WERI-Rb-1 (cell line): ENCODE measurements around the gene FSTL4.

Experiments
- DNase-seq: peaks from one replicate; pipeline ENCODE4 v3.0.0-alpha.2; 2020
- H3K27ac ChIP-seq: fragments of 250-450 bp; sonication (Bioruptor Pico); 2 replicates; pipeline ENCODE4 v1.5.1; 2020; ENCODE audit warnings: mild to moderate bottlenecking, moderate library complexity
- H3K27me3 ChIP-seq: fragments of 250-450 bp; sonication (Bioruptor Pico); 2 replicates; pipeline ENCODE4 v1.5.1; 2021; ENCODE audit warnings: mild to moderate bottlenecking, low read depth, moderate library complexity; ENCODE audit not compliant: insufficient read depth, severe bottlenecking
- H3K36me3 ChIP-seq: fragments of 250-450 bp; sonication (Bioruptor Pico); 2 replicates; pipeline ENCODE4 v1.5.1; 2020; ENCODE audit warnings: mild to moderate bottlenecking, moderate library complexity
- H3K4me3 ChIP-seq: 2 replicates; pipeline ENCODE4 v1.5.1; 2011; ENCODE audit warnings: low read depth, mild to moderate bottlenecking, control low read depth, low read length
- H3K9me3 ChIP-seq: fragments of 250-450 bp; sonication (Bioruptor Pico); 2 replicates; pipeline ENCODE4 v1.5.1; 2021; ENCODE audit warnings: mild to moderate bottlenecking, moderate library complexity; ENCODE audit not compliant: severe bottlenecking
- TF ChIP-seq, protein P1 (sequence below): IDR thresholded peaks from 2 replicates; pipeline ENCODE4 v1.5.1; 2011; ENCODE audit warnings: low read depth, mild to moderate bottlenecking, control low read depth, inconsistent platforms, low read length

The FSTL4 gene

GRCh38 chr5:133214153-133214820 is 398.1 kb downstream of the FSTL4 start:
- Histone ChIP-seq H3K9me3 (peaks cover 5% of the 10 kb centered on the region), H3K27me3 (no peaks in the 10 kb centered on the region), H3K27ac (no peak overlapping the region), H3K4me3 (no peak overlapping the region), H3K36me3 (no peaks in the 10 kb centered on the region)
- DNase-seq: no peak
- TF ChIP-seq, protein P1, sequence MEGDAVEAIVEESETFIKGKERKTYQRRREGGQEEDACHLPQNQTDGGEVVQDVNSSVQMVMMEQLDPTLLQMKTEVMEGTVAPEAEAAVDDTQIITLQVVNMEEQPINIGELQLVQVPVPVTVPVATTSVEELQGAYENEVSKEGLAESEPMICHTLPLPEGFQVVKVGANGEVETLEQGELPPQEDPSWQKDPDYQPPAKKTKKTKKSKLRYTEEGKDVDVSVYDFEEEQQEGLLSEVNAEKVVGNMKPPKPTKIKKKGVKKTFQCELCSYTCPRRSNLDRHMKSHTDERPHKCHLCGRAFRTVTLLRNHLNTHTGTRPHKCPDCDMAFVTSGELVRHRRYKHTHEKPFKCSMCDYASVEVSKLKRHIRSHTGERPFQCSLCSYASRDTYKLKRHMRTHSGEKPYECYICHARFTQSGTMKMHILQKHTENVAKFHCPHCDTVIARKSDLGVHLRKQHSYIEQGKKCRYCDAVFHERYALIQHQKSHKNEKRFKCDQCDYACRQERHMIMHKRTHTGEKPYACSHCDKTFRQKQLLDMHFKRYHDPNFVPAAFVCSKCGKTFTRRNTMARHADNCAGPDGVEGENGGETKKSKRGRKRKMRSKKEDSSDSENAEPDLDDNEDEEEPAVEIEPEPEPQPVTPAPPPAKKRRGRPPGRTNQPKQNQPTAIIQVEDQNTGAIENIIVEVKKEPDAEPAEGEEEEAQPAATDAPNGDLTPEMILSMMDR: no peak

DNA sequence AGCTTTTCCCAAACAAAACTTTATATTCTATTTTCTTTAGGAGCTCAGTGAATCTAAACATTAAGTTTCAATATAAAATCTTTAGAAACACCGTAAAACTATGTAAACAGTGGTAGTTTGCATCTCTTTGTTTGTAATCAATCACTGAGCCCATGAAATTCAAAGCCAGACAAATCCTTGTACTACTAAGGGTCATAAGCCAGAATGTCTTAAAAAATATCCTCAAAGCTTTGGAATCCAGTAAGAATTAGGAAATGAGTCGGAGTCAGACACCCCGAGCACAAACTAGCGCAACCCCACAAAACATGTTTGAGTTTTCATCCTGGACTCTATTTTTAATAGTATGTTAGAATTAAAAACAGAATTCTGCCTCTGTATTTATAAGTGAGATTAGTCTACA is 406.7 kb downstream of the FSTL4 start:
- DNase-seq: no peak

DNA sequence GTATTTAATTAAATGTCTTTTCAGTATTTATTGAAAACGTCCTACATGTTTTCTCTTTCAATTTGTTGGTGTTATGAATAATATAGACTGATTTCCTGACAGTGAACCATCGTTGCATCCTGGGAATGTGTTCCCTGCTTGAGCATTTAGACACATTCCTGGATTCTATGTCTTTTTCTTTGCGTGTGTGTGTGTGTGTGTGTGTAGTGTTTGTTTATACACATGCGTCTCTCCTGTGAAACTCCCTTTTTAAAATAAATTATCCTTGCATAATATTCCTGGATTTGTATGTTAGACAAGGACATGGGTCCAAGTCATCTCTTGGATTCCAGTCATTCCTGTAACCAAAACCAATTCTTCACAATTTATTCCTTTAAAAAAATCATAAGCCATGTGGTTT is 407.1 kb downstream of the FSTL4 start:
- H3K36me3 ChIP-seq: no peaks in the 10 kb centered on the region
- H3K9me3 ChIP-seq: no peaks in the 10 kb centered on the region
- no peak overlapping the region for H3K27ac ChIP-seq
- no peaks in the 10 kb centered on the region for H3K27me3 ChIP-seq
- TF ChIP-seq, protein P1: no peak
- H3K4me3 ChIP-seq: no peak overlapping the region
- no peak for DNase-seq

More for the DNA sequence above, 406.7 kb downstream of the FSTL4 start:
- no peaks in the 10 kb centered on the region for H3K27me3 ChIP-seq
- no peak overlapping the region for H3K4me3 ChIP-seq
- H3K9me3 ChIP-seq: no peaks in the 10 kb centered on the region
- no peaks in the 10 kb centered on the region for H3K36me3 ChIP-seq
- no peak overlapping the region for H3K27ac ChIP-seq
- TF ChIP-seq, protein P1: no peak

DNA sequence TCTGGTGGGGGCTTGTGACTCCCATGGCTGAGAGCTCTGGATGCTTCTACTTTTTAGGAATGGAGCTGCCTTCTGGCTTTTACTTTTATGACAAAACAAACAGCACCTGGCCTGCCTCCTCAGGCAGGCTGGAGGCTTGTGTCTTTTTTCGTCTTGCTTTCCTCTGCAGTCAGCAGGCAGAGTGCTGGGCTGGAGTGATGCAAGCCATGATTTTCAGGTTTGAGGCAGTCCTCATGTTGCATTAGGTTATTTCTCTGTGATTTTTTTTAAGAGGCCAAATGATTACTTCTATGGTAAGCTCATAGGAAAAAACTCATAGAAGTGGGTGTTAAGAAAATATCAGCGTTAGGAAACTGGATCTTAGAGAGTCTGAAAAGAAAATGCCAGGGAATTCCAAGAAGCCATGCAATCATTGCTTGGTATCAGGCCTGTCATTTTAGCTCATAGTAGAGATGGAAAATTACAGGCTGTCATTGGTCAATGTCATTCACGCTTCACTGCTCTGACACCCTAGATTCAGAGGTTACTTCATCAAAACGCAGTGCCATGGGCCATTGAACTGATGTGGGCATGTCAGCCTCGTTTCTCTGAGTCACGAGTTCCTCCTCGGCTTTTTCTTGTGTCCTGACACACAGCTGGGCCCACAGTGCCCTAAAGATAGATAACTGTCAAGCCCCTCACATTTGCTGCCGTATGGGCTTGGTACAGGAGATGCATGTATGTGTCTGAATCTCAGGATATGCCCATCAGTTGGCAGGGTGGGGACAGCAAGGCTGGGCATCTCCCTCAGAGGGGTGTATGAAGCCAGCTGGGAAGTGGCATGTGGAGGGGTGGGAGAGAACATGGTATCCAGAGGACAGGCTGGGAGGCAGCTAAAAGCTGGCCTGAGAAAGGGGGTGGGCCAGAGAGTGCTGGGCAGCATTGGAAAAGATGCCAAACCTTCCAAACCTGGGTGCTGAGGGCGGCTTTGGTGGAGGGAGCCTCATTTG is 408.7 kb downstream of the FSTL4 start:
- TF ChIP-seq, protein P1: no peak
- Histone ChIP-seq H3K4me3 (no peak overlapping the region), H3K27ac (no peak overlapping the region), H3K27me3 (no peaks in the 10 kb centered on the region), H3K36me3 (no peaks in the 10 kb centered on the region), H3K9me3 (no peaks in the 10 kb centered on the region)
- no peak for DNase-seq

- no peaks in the 10 kb centered on the region for H3K9me3 ChIP-seq
- no peak for DNase-seq
- no peak overlapping the region for H3K27ac ChIP-seq
- TF ChIP-seq, protein P1: no peak
- H3K4me3 ChIP-seq: no peak overlapping the region
- H3K36me3 ChIP-seq: no peaks in the 10 kb centered on the region
- H3K27me3 ChIP-seq: no peaks in the 10 kb centered on the region
These were observed 410.2 kb downstream of the FSTL4 start for GRCh38 chr5:133202066-133202665.
